WERI-Rb-1 (cell line): Measurements from ENCODE around the gene SPATA21.

ENCODE experiments used
- DNase-seq: peaks from one replicate; pipeline ENCODE4 v3.0.0-alpha.2; 2020
- H3K27ac ChIP-seq: fragments of 250-450 bp; sonication (Bioruptor Pico); 2 replicates; pipeline ENCODE4 v1.5.1; 2020; ENCODE audit warnings: mild to moderate bottlenecking, moderate library complexity
- H3K27me3 ChIP-seq: fragments of 250-450 bp; sonication (Bioruptor Pico); 2 replicates; pipeline ENCODE4 v1.5.1; 2021; ENCODE audit warnings: mild to moderate bottlenecking, low read depth, moderate library complexity; ENCODE audit not compliant: insufficient read depth, severe bottlenecking
- H3K36me3 ChIP-seq: fragments of 250-450 bp; sonication (Bioruptor Pico); 2 replicates; pipeline ENCODE4 v1.5.1; 2020; ENCODE audit warnings: mild to moderate bottlenecking, moderate library complexity
- H3K4me3 ChIP-seq: 2 replicates; pipeline ENCODE4 v1.5.1; 2011; ENCODE audit warnings: low read depth, mild to moderate bottlenecking, control low read depth, low read length
- H3K9me3 ChIP-seq: fragments of 250-450 bp; sonication (Bioruptor Pico); 2 replicates; pipeline ENCODE4 v1.5.1; 2021; ENCODE audit warnings: mild to moderate bottlenecking, moderate library complexity; ENCODE audit not compliant: severe bottlenecking
- TF ChIP-seq, protein P1 (sequence below): IDR thresholded peaks from 2 replicates; pipeline ENCODE4 v1.5.1; 2011; ENCODE audit warnings: low read depth, mild to moderate bottlenecking, control low read depth, inconsistent platforms, low read length

Gene SPATA21

DNA sequence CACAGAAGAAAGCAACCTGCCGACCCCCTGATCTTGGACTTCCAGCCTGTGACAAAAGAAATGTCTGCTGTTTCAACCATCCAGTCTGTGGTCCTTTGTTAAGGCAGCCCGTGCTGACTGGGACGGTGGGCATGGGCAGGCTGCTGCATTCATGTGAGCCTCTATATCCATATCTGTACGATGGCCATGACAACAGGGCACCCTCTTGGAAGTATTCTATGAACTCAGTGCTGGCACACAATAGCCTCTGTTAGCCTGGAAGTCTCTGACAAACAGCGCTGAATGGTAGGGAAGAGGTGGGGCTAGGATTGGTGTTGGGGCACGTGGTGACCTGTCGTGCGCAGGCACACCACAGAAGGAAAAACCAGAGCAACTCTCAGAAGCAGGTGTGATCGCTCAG lies 30.4 kb downstream of the SPATA21 start:
- H3K27me3 ChIP-seq: no peaks in the 10 kb centered on the region
- no peak overlapping the region for H3K4me3 ChIP-seq
- H3K27ac ChIP-seq: no peak overlapping the region
- H3K36me3 ChIP-seq: no peaks in the 10 kb centered on the region
- H3K9me3 ChIP-seq: no peaks in the 10 kb centered on the region
- no peak for DNase-seq
- TF ChIP-seq, protein P1, sequence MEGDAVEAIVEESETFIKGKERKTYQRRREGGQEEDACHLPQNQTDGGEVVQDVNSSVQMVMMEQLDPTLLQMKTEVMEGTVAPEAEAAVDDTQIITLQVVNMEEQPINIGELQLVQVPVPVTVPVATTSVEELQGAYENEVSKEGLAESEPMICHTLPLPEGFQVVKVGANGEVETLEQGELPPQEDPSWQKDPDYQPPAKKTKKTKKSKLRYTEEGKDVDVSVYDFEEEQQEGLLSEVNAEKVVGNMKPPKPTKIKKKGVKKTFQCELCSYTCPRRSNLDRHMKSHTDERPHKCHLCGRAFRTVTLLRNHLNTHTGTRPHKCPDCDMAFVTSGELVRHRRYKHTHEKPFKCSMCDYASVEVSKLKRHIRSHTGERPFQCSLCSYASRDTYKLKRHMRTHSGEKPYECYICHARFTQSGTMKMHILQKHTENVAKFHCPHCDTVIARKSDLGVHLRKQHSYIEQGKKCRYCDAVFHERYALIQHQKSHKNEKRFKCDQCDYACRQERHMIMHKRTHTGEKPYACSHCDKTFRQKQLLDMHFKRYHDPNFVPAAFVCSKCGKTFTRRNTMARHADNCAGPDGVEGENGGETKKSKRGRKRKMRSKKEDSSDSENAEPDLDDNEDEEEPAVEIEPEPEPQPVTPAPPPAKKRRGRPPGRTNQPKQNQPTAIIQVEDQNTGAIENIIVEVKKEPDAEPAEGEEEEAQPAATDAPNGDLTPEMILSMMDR: no peak

DNA sequence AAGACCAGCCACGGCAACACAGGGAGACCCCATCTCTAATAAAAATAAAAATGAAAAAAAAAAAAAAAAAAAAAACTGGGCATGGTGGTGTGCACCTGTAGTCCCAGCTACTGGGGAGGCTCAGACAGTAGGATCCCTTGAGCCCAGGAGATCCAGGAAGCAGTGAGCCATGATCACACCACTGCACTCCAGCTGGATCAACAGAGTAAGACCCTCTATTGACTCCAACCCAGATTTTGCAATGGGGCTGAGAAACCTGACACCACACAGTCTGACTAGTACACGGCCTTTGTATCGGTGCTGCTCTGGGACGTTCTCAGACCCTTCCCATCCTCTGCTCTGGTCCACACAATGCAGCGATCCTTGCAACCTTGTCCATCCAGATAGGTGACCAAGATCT lies 31.8 kb downstream of the SPATA21 start:
- no peak overlapping the region for H3K4me3 ChIP-seq
- no peaks in the 10 kb centered on the region for H3K9me3 ChIP-seq
- H3K36me3 ChIP-seq: no peaks in the 10 kb centered on the region
- no peaks in the 10 kb centered on the region for H3K27me3 ChIP-seq
- TF ChIP-seq, protein P1: no peak
- no peak for DNase-seq
- no peak overlapping the region for H3K27ac ChIP-seq

DNA sequence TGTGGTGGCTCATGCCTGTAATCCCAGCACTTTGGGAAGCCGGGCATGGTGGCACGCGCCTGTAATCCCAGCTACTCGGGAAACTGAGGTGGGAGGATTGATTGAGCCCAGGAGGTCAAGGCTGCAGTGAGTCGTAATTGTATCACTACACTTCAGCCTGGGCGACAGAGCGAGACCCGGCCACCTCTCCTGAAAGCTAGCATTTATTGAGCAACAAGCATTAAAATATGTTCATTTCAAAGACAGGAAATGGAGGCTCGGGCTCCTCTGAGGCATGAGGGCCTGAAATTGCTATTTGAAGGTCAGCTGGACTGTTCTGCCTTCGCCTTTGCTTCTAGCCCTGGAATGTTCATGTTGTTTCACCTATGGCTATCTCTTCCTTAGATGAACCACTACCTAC lies 34.5 kb downstream of the SPATA21 start:
- Histone ChIP-seq H3K4me3 (no peak overlapping the region), H3K27me3 (no peaks in the 10 kb centered on the region), H3K9me3 (no peaks in the 10 kb centered on the region), H3K27ac (no peak overlapping the region), H3K36me3 (peaks cover 8% of the 10 kb centered on the region)
- DNase-seq: no peak
- TF ChIP-seq, protein P1: no peak

DNA sequence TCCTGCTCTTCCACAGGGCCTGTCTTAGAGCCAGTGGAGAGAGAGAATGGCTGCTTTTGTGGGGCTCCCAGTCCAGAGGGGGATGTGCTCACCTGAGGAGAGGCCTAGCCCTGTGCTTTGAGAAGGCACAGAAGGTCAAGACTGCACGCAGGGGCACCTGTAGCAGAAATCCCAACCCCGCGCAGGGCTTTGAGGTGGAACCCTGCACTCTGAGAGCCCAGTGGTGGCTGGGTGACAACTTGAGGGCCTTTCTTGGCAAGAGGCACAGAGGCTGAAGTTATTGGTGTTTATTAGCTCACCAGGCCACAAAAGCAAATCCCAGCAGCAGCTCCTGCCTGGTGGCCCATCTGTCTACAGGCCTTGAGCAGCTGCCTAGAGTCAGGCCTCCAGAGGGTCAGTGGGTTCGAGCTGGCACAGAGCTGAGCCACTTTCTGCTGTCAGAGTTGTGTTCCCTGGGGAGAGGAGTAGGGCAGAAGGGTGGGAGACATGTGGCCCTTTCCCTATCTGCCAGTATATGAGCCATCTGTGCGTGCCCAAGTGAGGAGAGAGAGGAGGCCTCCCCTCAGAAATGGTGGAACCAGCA lies 38.8 kb downstream of the SPATA21 start:
- H3K9me3 ChIP-seq: no peaks in the 10 kb centered on the region
- TF ChIP-seq, protein P1: no peak
- peak; percentile 40 for DNase-seq
- H3K4me3 ChIP-seq: no peak overlapping the region
- H3K27ac ChIP-seq: peak overlapping the region; percentile 59
- H3K27me3 ChIP-seq: no peaks in the 10 kb centered on the region
- peaks cover 46% of the 10 kb centered on the region for H3K36me3 ChIP-seq

DNA sequence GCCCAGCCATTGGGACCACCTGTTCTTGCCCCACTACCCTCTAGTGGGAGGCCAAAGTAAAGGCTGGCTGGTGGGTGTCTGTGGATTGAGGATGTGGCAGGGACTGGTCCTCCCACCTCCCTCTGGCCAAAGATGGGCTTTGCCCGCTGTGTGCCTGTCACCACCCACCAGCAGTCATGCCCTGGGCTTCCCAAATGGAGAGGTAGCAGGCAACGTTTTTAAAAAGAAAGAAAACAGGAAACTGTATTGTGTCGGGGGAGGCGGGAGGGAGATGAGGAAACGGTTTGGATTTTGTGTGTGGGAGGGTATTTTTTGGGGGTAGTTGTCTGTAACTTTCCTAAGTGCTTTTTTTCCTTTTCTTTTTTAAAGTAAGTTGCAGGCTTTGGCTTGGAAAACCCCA lies 40.1 kb downstream of the SPATA21 start:
- Histone ChIP-seq H3K4me3 (no peak overlapping the region), H3K36me3 (peaks cover 51% of the 10 kb centered on the region), H3K9me3 (no peaks in the 10 kb centered on the region), H3K27ac (peak overlapping the region; percentile 15; the same call in 1 of the 2 replicates), H3K27me3 (no peaks in the 10 kb centered on the region)
- TF ChIP-seq, protein P1: no peak
- no peak for DNase-seq

DNA sequence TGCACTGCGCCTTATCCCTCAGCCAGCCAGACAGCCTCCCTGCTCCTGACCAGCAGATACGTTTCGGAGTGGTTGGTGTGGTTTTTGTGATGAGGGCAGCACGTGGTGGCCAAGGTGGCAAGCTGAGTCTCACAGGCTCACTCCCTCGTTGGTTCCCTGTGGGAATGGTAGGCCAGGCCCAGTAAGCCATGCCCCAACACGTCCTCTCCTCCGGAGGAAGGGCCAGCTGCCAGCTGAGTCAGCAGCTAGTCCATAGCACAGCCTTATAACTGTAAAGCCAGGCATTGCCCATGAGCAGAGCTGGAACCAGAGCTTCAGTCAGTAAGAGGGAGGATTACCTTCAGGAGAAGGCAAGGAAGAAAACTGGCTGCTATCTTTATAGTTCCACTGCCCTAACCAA lies 40.6 kb downstream of the SPATA21 start:
- DNase-seq: peak; percentile 44
- Histone ChIP-seq H3K9me3 (no peaks in the 10 kb centered on the region), H3K36me3 (peaks cover 51% of the 10 kb centered on the region), H3K4me3 (no peak overlapping the region), H3K27ac (peak overlapping the region; percentile 15), H3K27me3 (no peaks in the 10 kb centered on the region)
- TF ChIP-seq, protein P1: no peak
